Immature natural killer cell (primary cell): ENCODE measurements around the gene NR1D1. TPM values are rescaled to one million over a fixed set of nuclear protein-coding genes. Genes with fewer than 3 reads are reported as not detected.
"Not testable (repeated sequence)": the region's sequence is repeated elsewhere in the genome, so short reads cannot be mapped to it uniquely, and the experiment has no call there.

ENCODE experiments used
- DNase-seq, 3 donors: peaks; one replicate each; pipeline ENCODE4 v3.0.0; 2022; ENCODE audit warnings: mixed read lengths in 1 of 3
- H3K27ac Mint-ChIP-seq, 6 donors: one replicate each; pipeline ENCODE4 v1.8.0; 2020; ENCODE audit warnings: mixed read lengths in 6 of 6, mild to moderate bottlenecking in 5 of 6, inconsistent platforms in 4 of 6, moderate library complexity in 3 of 6
- H3K27me3 Mint-ChIP-seq, 3 donors: one replicate each; pipeline ENCODE4 v1.8.0; 2020 to 2021; ENCODE audit warnings: low read depth in 3 of 3, mild to moderate bottlenecking in 3 of 3, mixed read lengths in 3 of 3, moderate library complexity in 3 of 3, inconsistent platforms in 1 of 3
- H3K36me3 Mint-ChIP-seq, 3 donors: one replicate each; pipeline ENCODE4 v1.8.0; 2020; ENCODE audit warnings: mixed read lengths in 3 of 3, inconsistent platforms in 2 of 3, mild to moderate bottlenecking in 2 of 3
- H3K4me1 Mint-ChIP-seq, 2 donors: one replicate each; pipeline ENCODE4 v1.8.0; 2020; ENCODE audit warnings: inconsistent platforms in 2 of 2, mild to moderate bottlenecking in 2 of 2, mixed read lengths in 2 of 2, moderate library complexity in 1 of 2
- H3K4me3 Mint-ChIP-seq, 5 donors: one replicate each; pipeline ENCODE4 v1.8.0; 2020; ENCODE audit warnings: mild to moderate bottlenecking in 5 of 5, mixed read lengths in 5 of 5, inconsistent platforms in 3 of 5, moderate library complexity in 3 of 5
- H3K9me3 Mint-ChIP-seq, 6 donors: one replicate each; pipeline ENCODE4 v1.8.0; 2020; ENCODE audit warnings: mild to moderate bottlenecking in 6 of 6, mixed read lengths in 6 of 6, inconsistent platforms in 4 of 6, moderate library complexity in 3 of 6
- polyA plus RNA-seq, 3 donors: library from polyadenylated mRNA; unstranded; fragments of 300-500 nt; fragmentation: Illumina TruSeq; gene quantifications; one replicate each; pipeline ENCODE4 v1.2.3, GENCODE V29; 2021

Gene NR1D1
- 1 to 10 TPM in 1 of 3 donors, under 1 TPM in 1, not detected in 1; 0.49 to 2.8 TPM for polyA plus RNA-seq

GRCh38 chr17:40100419-40100668, at the start of gene NR1D1:
TSS of gene NR1D1 (minus strand) at chr17:40100589. CDS start at chr17:40100094, 495 bp downstream.
- peaks cover 20 to 27% (median 20%) of the 10 kb centered on the region in 3 donors for H3K27me3 Mint-ChIP-seq
- peaks cover 0 to 5% (median 2%) of the 10 kb centered on the region in 3 donors for H3K36me3 Mint-ChIP-seq
- peaks cover 84 to 86% of the 10 kb centered on the region in 2 donors for H3K4me1 Mint-ChIP-seq
- DNase-seq = no peak
- no peaks in the 10 kb centered on the region for H3K9me3 Mint-ChIP-seq
- H3K27ac Mint-ChIP-seq = peak within 1 kb of the TSS; percentile 95 to 98 (median 96)
- H3K4me3 Mint-ChIP-seq = peak within 1 kb of the TSS; percentile 74 to 94 (median 85)

- peaks cover 13 to 32% (median 16%) of the 10 kb centered on the region in 3 donors for H3K36me3 Mint-ChIP-seq
- no peak overlapping the region for H3K4me3 Mint-ChIP-seq
- H3K4me1 Mint-ChIP-seq = peaks cover 20 to 55% of the 10 kb centered on the region in 2 donors
- H3K27ac Mint-ChIP-seq = peak overlapping the region in 2 of 6 donors; percentile 50 to 62
- DNase-seq = no peak
- H3K27me3 Mint-ChIP-seq = no peaks in the 10 kb centered on the region
- H3K9me3 Mint-ChIP-seq = no peaks in the 10 kb centered on the region
These were observed 48.1 kb upstream of the NR1D1 start for GRCh38 chr17:40148527-40148926.

GRCh38 chr17:40145476-40145875, 45.1 kb upstream of the NR1D1 start:
- H3K27ac Mint-ChIP-seq = peak overlapping the region in 1 of 6 donors; percentile 13
- H3K9me3 Mint-ChIP-seq = no peaks in the 10 kb centered on the region
- H3K4me1 Mint-ChIP-seq = peaks cover 27 to 60% of the 10 kb centered on the region in 2 donors
- H3K36me3 Mint-ChIP-seq = peaks cover 14 to 30% (median 19%) of the 10 kb centered on the region in 3 donors
- H3K4me3 Mint-ChIP-seq = no peak overlapping the region
- no peak for DNase-seq
- H3K27me3 Mint-ChIP-seq = peaks cover 0 to 6% (median 4%) of the 10 kb centered on the region in 3 donors

GRCh38 chr17:40143166-40143565, 42.8 kb upstream of the NR1D1 start:
- not testable (repeated sequence) for H3K9me3 Mint-ChIP-seq, DNase-seq, H3K4me3 Mint-ChIP-seq
- Mint-ChIP-seq H3K36me3 (peaks cover 8 to 21% (median 17%) of the 10 kb centered on the region in 3 donors), H3K27ac (peak overlapping the region in 1 of 6 donors; percentile 28), H3K27me3 (peaks cover 8 to 19% (median 11%) of the 10 kb centered on the region in 3 donors), H3K4me1 (peaks cover 32 to 59% of the 10 kb centered on the region in 2 donors)

- Mint-ChIP-seq H3K27ac (peak overlapping the region; percentile 98 to 100 (median 100)), H3K27me3 (peaks cover 8 to 19% (median 11%) of the 10 kb centered on the region in 3 donors), H3K9me3 (no peaks in the 10 kb centered on the region), H3K36me3 (peaks cover 5 to 20% (median 15%) of the 10 kb centered on the region in 3 donors), H3K4me1 (peaks cover 24 to 32% of the 10 kb centered on the region in 2 donors), H3K4me3 (peak overlapping the region; percentile 94 to 97 (median 95))
- DNase-seq = no peak
These were observed 39.2 kb upstream of the NR1D1 start for GRCh38 chr17:40139566-40140058.

GRCh38 chr17:40135817-40136216, 35.4 kb upstream of the NR1D1 start:
- H3K4me3 Mint-ChIP-seq = no peak overlapping the region
- no peaks in the 10 kb centered on the region for H3K9me3 Mint-ChIP-seq
- peaks cover 11 to 37% (median 33%) of the 10 kb centered on the region in 3 donors for H3K36me3 Mint-ChIP-seq
- no peak for DNase-seq
- peak overlapping the region; percentile 40 to 84 (median 56) for H3K27ac Mint-ChIP-seq
- peaks cover 12 to 17% of the 10 kb centered on the region in 2 donors for H3K4me1 Mint-ChIP-seq
- H3K27me3 Mint-ChIP-seq = peaks cover 9 to 17% (median 11%) of the 10 kb centered on the region in 3 donors

- Mint-ChIP-seq H3K36me3 (peaks cover 13 to 50% (median 40%) of the 10 kb centered on the region in 3 donors), H3K4me1 (peaks cover 0 to 2% of the 10 kb centered on the region in 2 donors), H3K27ac (peak overlapping the region in 5 of 6 donors; percentile 3 to 82 (median 45)), H3K27me3 (peaks cover 0 to 2% (median under 1%) of the 10 kb centered on the region in 3 donors), H3K9me3 (no peaks in the 10 kb centered on the region), H3K4me3 (no peak overlapping the region)
- DNase-seq = no peak
These were observed 33.8 kb upstream of the NR1D1 start for GRCh38 chr17:40134184-40134583.

GRCh38 chr17:40130352-40131042, 30.1 kb upstream of the NR1D1 start:
- DNase-seq = no peak
- Mint-ChIP-seq H3K4me3 (no peak overlapping the region), H3K27me3 (peaks cover 0 to 2% (median 2%) of the 10 kb centered on the region in 3 donors), H3K4me1 (peaks cover 4 to 8% of the 10 kb centered on the region in 2 donors), H3K36me3 (peaks cover 19 to 50% (median 48%) of the 10 kb centered on the region in 3 donors), H3K9me3 (no peaks in the 10 kb centered on the region), H3K27ac (peak overlapping the region in 4 of 6 donors; percentile 10 to 42 (median 23))

- peak overlapping the region in 2 of 6 donors; percentile 55 to 67 for H3K27ac Mint-ChIP-seq
- DNase-seq = no peak
- H3K36me3 Mint-ChIP-seq = peaks cover 19 to 50% (median 43%) of the 10 kb centered on the region in 3 donors
- H3K4me3 Mint-ChIP-seq = no peak overlapping the region
- H3K27me3 Mint-ChIP-seq = peaks cover 0 to 2% (median 2%) of the 10 kb centered on the region in 3 donors
- H3K4me1 Mint-ChIP-seq = peaks cover 11 to 18% of the 10 kb centered on the region in 2 donors
- H3K9me3 Mint-ChIP-seq = no peaks in the 10 kb centered on the region
These were observed 29.1 kb upstream of the NR1D1 start for GRCh38 chr17:40129498-40129897.

- Mint-ChIP-seq H3K27me3 (peaks cover 3 to 12% (median 4%) of the 10 kb centered on the region in 3 donors), H3K4me1 (peaks cover 34 to 44% of the 10 kb centered on the region in 2 donors), H3K27ac (peak overlapping the region; percentile 85 to 97 (median 90)), H3K9me3 (no peaks in the 10 kb centered on the region), H3K4me3 (peak overlapping the region; percentile 86 to 99 (median 95)), H3K36me3 (peaks cover 8 to 16% (median 14%) of the 10 kb centered on the region in 3 donors)
- peak; percentile 25 to 40 (median 37) for DNase-seq
These were observed 24.1 kb upstream of the NR1D1 start for GRCh38 chr17:40124279-40125141.

GRCh38 chr17:40123811-40124114, 23.4 kb upstream of the NR1D1 start:
- peak overlapping the region; percentile 85 to 97 (median 90) for H3K27ac Mint-ChIP-seq
- H3K36me3 Mint-ChIP-seq = peaks cover 5 to 12% (median 8%) of the 10 kb centered on the region in 3 donors
- H3K27me3 Mint-ChIP-seq = peaks cover 3 to 12% (median 4%) of the 10 kb centered on the region in 3 donors
- H3K9me3 Mint-ChIP-seq = no peaks in the 10 kb centered on the region
- no peak for DNase-seq
- peaks cover 34 to 44% of the 10 kb centered on the region in 2 donors for H3K4me1 Mint-ChIP-seq
- peak overlapping the region; percentile 86 to 99 (median 95) for H3K4me3 Mint-ChIP-seq

GRCh38 chr17:40122999-40123810, 22.8 kb upstream of the NR1D1 start:
- peaks cover 8 to 12% (median 9%) of the 10 kb centered on the region in 3 donors for H3K36me3 Mint-ChIP-seq
- no peaks in the 10 kb centered on the region for H3K9me3 Mint-ChIP-seq
- H3K27ac Mint-ChIP-seq = peak overlapping the region; percentile 85 to 97 (median 90)
- DNase-seq = peak; percentile 37 to 45 (median 40)
- peaks cover 34 to 44% of the 10 kb centered on the region in 2 donors for H3K4me1 Mint-ChIP-seq
- peak overlapping the region; percentile 86 to 99 (median 95) for H3K4me3 Mint-ChIP-seq
- H3K27me3 Mint-ChIP-seq = peaks cover 3 to 12% (median 4%) of the 10 kb centered on the region in 3 donors
